ENCODE measurements around the gene ZNF652. TPM values are rescaled to one million over a fixed set of nuclear protein-coding genes. Genes with fewer than 3 reads are reported as not detected.
A peak's percentile ranks its signal among the peaks of the same experiment; 100 is the strongest.

Gene ZNF652
- total and polyA plus RNA-seq, 4 donors = 6.8 to 48.9 (median 37.8) TPM

DNA sequence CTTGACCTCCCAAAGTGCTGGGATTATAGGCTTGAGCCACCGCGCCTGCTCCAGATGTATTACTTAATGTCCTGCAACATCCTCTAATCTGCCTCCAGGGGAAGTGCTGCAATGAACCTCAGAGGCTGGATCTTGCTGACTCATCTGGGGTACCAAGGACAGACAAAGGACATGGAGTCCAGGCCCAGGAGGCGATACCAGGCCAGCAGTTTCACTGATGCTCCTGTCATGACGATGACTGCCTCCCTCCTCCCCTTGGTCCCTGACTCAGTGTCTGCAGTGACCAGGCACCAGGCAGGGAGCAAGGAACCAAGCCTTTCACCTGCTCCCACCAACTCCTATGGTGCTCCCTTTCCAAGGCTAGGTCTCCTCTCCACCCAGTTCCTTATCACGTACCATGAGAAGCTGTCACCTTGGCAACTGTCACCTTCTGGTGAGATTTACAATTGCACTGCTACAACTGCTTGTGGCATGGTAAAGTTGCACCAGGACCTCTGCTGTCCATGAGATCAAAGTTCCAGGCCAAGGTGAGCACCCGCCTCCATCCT is 109.8 kb downstream of the ZNF652 start:
- no peaks in the 10 kb centered on the region for H3K27me3 ChIP-seq (ENCODE audit: control insufficient read depth in 3 of 3, insufficient read depth in 3 of 3, low read length in 2 of 3)
- H3K9ac ChIP-seq (ENCODE audit: insufficient read depth in 1 of 2, low read length in 2 of 2) = no peak overlapping the region
- H3K4me1 ChIP-seq (ENCODE audit: control insufficient read depth in 5 of 5, insufficient read depth in 5 of 5, low read length in 5 of 5) = peaks cover 0 to 8% (median 0%) of the 10 kb centered on the region in 5 donors
- H3K27ac ChIP-seq (ENCODE audit: low read depth in 1 of 2, low read length in 1 of 2) = no peak overlapping the region
- no peaks in the 10 kb centered on the region for H3K36me3 ChIP-seq (ENCODE audit: control insufficient read depth in 4 of 4, insufficient read depth in 4 of 4, low read length in 4 of 4)
- TF ChIP-seq, protein P1, sequence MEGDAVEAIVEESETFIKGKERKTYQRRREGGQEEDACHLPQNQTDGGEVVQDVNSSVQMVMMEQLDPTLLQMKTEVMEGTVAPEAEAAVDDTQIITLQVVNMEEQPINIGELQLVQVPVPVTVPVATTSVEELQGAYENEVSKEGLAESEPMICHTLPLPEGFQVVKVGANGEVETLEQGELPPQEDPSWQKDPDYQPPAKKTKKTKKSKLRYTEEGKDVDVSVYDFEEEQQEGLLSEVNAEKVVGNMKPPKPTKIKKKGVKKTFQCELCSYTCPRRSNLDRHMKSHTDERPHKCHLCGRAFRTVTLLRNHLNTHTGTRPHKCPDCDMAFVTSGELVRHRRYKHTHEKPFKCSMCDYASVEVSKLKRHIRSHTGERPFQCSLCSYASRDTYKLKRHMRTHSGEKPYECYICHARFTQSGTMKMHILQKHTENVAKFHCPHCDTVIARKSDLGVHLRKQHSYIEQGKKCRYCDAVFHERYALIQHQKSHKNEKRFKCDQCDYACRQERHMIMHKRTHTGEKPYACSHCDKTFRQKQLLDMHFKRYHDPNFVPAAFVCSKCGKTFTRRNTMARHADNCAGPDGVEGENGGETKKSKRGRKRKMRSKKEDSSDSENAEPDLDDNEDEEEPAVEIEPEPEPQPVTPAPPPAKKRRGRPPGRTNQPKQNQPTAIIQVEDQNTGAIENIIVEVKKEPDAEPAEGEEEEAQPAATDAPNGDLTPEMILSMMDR (IDR thresholded peaks at IDR 0.05; ENCODE audit: control extremely low read depth, extremely low read depth) = no peak
- no peak overlapping the region for H3K4me3 ChIP-seq
- no peaks in the 10 kb centered on the region for H3K9me3 ChIP-seq (ENCODE audit: control insufficient read depth in 4 of 4, insufficient read depth in 3 of 4, low read length in 3 of 4)
- ATAC-seq (ENCODE audit: insufficient read depth, low FRiP score) = no peak
- no peak for DNase-seq
- 45 to 76% methylated on average over 6 of the region's 6 CpGs for WGBS, 2 donors

DNA sequence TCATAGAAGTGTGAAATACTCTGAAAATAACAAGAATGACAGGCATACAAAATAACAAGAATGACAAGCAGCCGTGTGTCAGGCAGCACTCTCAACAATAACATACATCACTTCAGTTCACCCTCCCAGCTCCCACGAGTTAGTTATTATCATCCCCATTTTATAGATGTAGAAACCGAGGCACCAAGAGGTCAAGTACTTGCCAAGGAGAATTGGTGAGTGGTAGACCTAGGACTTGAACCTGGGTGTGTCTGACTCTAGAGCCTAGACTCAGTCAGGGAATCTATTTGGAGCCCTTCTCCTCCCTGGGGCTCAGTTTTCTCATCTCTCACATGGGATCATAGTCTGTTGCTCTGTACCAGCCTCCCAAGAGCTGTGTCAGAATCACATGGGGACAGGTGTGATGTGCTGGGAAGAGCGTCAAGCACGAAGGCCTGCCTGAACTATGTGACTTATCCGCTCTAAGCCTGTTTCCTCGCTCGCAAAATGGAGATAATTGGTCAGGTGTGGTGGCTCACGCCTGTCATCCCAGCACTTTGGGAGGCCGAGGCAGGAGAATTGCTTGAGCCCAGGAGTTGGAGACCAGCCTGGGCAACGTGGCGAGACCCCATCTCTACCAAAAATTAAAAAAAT is 112.0 kb downstream of the ZNF652 start:
- DNase-seq (no peak), ATAC-seq (ENCODE audit: insufficient read depth, low FRiP score) (no peak)
- H3K4me3 ChIP-seq = no peak overlapping the region
- H3K27ac ChIP-seq (ENCODE audit: low read depth in 1 of 2, low read length in 1 of 2) = no peak overlapping the region
- H3K4me1 ChIP-seq (ENCODE audit: control insufficient read depth in 5 of 5, insufficient read depth in 5 of 5, low read length in 5 of 5) = peaks cover 0 to 8% (median 0%) of the 10 kb centered on the region in 5 donors
- no peak overlapping the region for H3K9ac ChIP-seq (ENCODE audit: insufficient read depth in 1 of 2, low read length in 2 of 2)
- H3K9me3 ChIP-seq (ENCODE audit: control insufficient read depth in 4 of 4, insufficient read depth in 3 of 4, low read length in 3 of 4) = no peaks in the 10 kb centered on the region
- H3K27me3 ChIP-seq (ENCODE audit: control insufficient read depth in 3 of 3, insufficient read depth in 3 of 3, low read length in 2 of 3) = no peaks in the 10 kb centered on the region
- 90 to 94% methylated on average over 12 of the region's 12 CpGs for WGBS, 2 donors
- H3K36me3 ChIP-seq (ENCODE audit: control insufficient read depth in 4 of 4, insufficient read depth in 4 of 4, low read length in 4 of 4) = no peaks in the 10 kb centered on the region
- TF ChIP-seq, protein P1 (IDR thresholded peaks at IDR 0.05; ENCODE audit: control extremely low read depth, extremely low read depth) = no peak

DNA sequence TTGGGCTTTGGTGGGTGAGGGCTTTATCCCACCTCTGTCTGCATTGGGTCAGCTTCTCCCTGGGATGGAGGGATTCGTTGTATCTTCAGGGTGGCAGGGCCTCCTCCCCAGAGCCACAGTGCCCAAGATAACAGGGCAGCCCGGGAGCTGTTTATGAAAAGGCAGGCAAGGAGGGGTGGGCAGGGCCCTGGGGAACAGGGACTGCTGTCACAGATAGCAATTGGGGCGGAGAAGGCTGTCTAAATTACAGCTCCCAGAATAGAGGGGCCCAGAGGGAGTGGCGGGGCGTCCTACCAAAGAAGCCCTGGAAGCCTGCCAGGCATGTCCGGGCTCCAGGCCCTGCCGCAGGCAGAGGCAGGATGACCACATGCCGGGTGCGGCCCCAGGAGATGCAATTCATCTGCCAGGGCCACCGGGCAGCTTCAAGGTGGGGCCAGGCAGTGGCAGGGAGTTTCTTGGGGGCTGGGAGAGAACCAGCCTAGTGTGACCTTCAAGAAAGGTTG is 112.7 kb downstream of the ZNF652 start:
- DNase-seq = peak; percentile 47 to 71 (median 60)
- Histone ChIP-seq H3K27ac (ENCODE audit: low read depth in 1 of 2, low read length in 1 of 2) (no peak overlapping the region), H3K4me1 (ENCODE audit: control insufficient read depth in 5 of 5, insufficient read depth in 5 of 5, low read length in 5 of 5) (peaks cover 0 to 8% (median 0%) of the 10 kb centered on the region in 5 donors), H3K36me3 (ENCODE audit: control insufficient read depth in 4 of 4, insufficient read depth in 4 of 4, low read length in 4 of 4) (no peaks in the 10 kb centered on the region), H3K9ac (ENCODE audit: insufficient read depth in 1 of 2, low read length in 2 of 2) (no peak overlapping the region), H3K4me3 (no peak overlapping the region), H3K9me3 (ENCODE audit: control insufficient read depth in 4 of 4, insufficient read depth in 3 of 4, low read length in 3 of 4) (no peaks in the 10 kb centered on the region), H3K27me3 (ENCODE audit: control insufficient read depth in 3 of 3, insufficient read depth in 3 of 3, low read length in 2 of 3) (no peaks in the 10 kb centered on the region)
- 25 to 61% methylated on average over 10 of the region's 10 CpGs for WGBS, 2 donors
- TF ChIP-seq, protein P1 (IDR thresholded peaks at IDR 0.05; ENCODE audit: control extremely low read depth, extremely low read depth) = no peak
- no peak for ATAC-seq (ENCODE audit: insufficient read depth, low FRiP score)
